H1 (cell line): Measurements from ENCODE around the gene SMARCB1. TPM values are rescaled to one million over a fixed set of nuclear protein-coding genes. Genes with fewer than 3 reads are reported as not detected.

Source experiments
- CTCF ChIA-PET: fragments of 300-600 bp; sonication (Branson Sonifier 250); formaldehyde crosslinking; loops from one replicate; lab custom pipeline; 2021; ENCODE audit not compliant: partially characterized antibody; lab: Charles Lee
- POLR2A ChIA-PET: fragments of 300-600 bp; sonication (Branson Sonifier 250); formaldehyde crosslinking; loops from one replicate; lab custom pipeline; 2021; ENCODE audit warnings: inconsistent platforms; ENCODE audit not compliant: partially characterized antibody; lab: Charles Lee
- DNase-seq, 2 experiments: peaks; one replicate each; pipeline versions ENCODE4 v3.0.0 to v3.0.0-alpha.2; 2010 to 2022; ENCODE audit warnings: low spot score in 2 of 2, low read depth in 1 of 2, mixed read lengths in 1 of 2
- FAIRE-seq: peaks from 2 replicates; lab custom pipeline; 2011; peaks lifted over from hg19 to GRCh38; lab: Jason Lieb, UNC
- H2AFZ ChIP-seq: 2 replicates; pipeline ENCODE4 v1.8.1; 2012; ENCODE audit warnings: low read length, inconsistent platforms
- H2AK5ac ChIP-seq: 2 replicates; pipeline ENCODE4 v1.6.1; 2013; ENCODE audit warnings: low read depth, low read length
- H2BK120ac ChIP-seq: replicated peaks from 2 replicates; pipeline ENCODE3; 2013; ENCODE audit warnings: low read depth, low read length, inconsistent platforms
- H2BK12ac ChIP-seq: 2 replicates; pipeline ENCODE4 v1.6.1; 2013; ENCODE audit warnings: low read depth, low read length
- H2BK15ac ChIP-seq: 2 replicates; pipeline ENCODE4 v1.6.1; 2013; ENCODE audit warnings: low read length
- H2BK20ac ChIP-seq: 2 replicates; pipeline ENCODE4 v1.6.1; 2013; ENCODE audit warnings: low read length
- H2BK5ac ChIP-seq: 2 replicates; pipeline ENCODE4 v1.6.1; 2013; ENCODE audit warnings: low read depth, low read length
- H3K14ac ChIP-seq: 2 replicates; pipeline ENCODE4 v1.6.1; 2013; ENCODE audit warnings: inconsistent platforms; ENCODE audit not compliant: insufficient read length
- H3K18ac ChIP-seq: 2 replicates; pipeline ENCODE4 v1.6.1; 2013; ENCODE audit warnings: low read length; ENCODE audit errors: extremely low read depth
- H3K23ac ChIP-seq: 2 replicates; pipeline ENCODE4 v1.6.1; 2013; ENCODE audit warnings: inconsistent platforms; ENCODE audit not compliant: insufficient read length
- H3K23me2 ChIP-seq: 2 replicates; pipeline ENCODE4 v1.6.1; 2013; ENCODE audit warnings: low read depth, low read length
- H3K27ac ChIP-seq: 2 replicates; pipeline ENCODE4 v1.6.1; 2011; ENCODE audit warnings: low read depth, low read length, inconsistent platforms
- H3K27me3 ChIP-seq, 4 experiments: replicated peaks in 1 of 4; 1 replicate in 1 of 4; 2 replicates in 3 of 4; pipeline versions ENCODE4 v1.6.1 to v1.8.1; 2011 to 2013; ENCODE audit warnings: low read length in 3 of 4, mild to moderate bottlenecking in 3 of 4, inconsistent platforms in 2 of 4, mixed read lengths in 2 of 4, moderate library complexity in 1 of 4; ENCODE audit not compliant: control insufficient read depth in 3 of 4, insufficient read depth in 3 of 4; ENCODE audit errors: extremely low read depth in 1 of 4
- H3K36me3 ChIP-seq, 4 experiments: 2 replicates each; pipeline versions ENCODE4 v1.6.1 to v1.8.1; 2011 to 2013; ENCODE audit warnings: mild to moderate bottlenecking in 4 of 4, low read length in 3 of 4, moderate library complexity in 2 of 4, control low read depth in 1 of 4, inconsistent platforms in 1 of 4; ENCODE audit not compliant: insufficient read depth in 4 of 4, control insufficient read depth in 2 of 4
- H3K4ac ChIP-seq: replicated peaks from 2 replicates; pipeline ENCODE3; 2013; ENCODE audit warnings: low read length, low read depth, mixed read lengths, inconsistent platforms; ENCODE audit not compliant: insufficient read length
- H3K4me1 ChIP-seq, 4 experiments: replicated peaks in 1 of 4; 1 replicate in 1 of 4; 2 replicates in 3 of 4; pipeline versions ENCODE4 v1.6.1 to v1.8.1; 2011 to 2013; ENCODE audit warnings: low read length in 3 of 4, inconsistent platforms in 2 of 4, mixed read lengths in 1 of 4; ENCODE audit not compliant: insufficient read depth in 4 of 4, control insufficient read depth in 3 of 4
- H3K4me2 ChIP-seq, 2 experiments: 2 replicates each; pipeline versions ENCODE4 v1.6.1 to v1.8.1; 2011 to 2013; ENCODE audit warnings: low read depth in 2 of 2, low read length in 2 of 2, control low read depth in 1 of 2, inconsistent platforms in 1 of 2, mild to moderate bottlenecking in 1 of 2; ENCODE audit not compliant: insufficient read depth in 1 of 2
- H3K4me3 ChIP-seq, 4 experiments: fragments of 200-600, 300-600 bp in 1 of 4; sonication (generic), shearing (Covaris generic), sonication (Bioruptor Twin) in 1 of 4; 2 replicates each; pipeline versions ENCODE4 v1.5.1 to v1.8.1; 2011 to 2016; ENCODE audit warnings: low read length in 4 of 4, low read depth in 3 of 4, control low read depth in 2 of 4, inconsistent platforms in 2 of 4, mild to moderate bottlenecking in 2 of 4, mixed read lengths in 1 of 4, moderate library complexity in 1 of 4; ENCODE audit not compliant: insufficient read depth in 2 of 4; ENCODE audit errors: extremely low read depth in 1 of 4
- H3K56ac ChIP-seq: replicated peaks from 2 replicates; pipeline ENCODE3; 2013; ENCODE audit warnings: low read depth, mild to moderate bottlenecking, mixed read lengths, low read length, inconsistent platforms; ENCODE audit not compliant: insufficient read length
- H3K79me1 ChIP-seq: 2 replicates; pipeline ENCODE4 v1.6.1; 2013; ENCODE audit warnings: low read depth, low read length, control low read depth
- H3K79me2 ChIP-seq, 2 experiments: 2 replicates each; pipeline versions ENCODE4 v1.6.1 to v1.8.1; 2012 to 2013; ENCODE audit warnings: low read length in 2 of 2, mild to moderate bottlenecking in 2 of 2, inconsistent platforms in 1 of 2; ENCODE audit not compliant: insufficient read depth in 2 of 2, control insufficient read depth in 1 of 2
- H3K9ac ChIP-seq, 4 experiments: replicated peaks in 1 of 4; 1 replicate in 1 of 4; 2 replicates in 3 of 4; pipeline versions ENCODE4 v1.6.1 to v1.8.1; 2011 to 2013; ENCODE audit warnings: low read depth in 3 of 4, low read length in 3 of 4, control low read depth in 2 of 4, mild to moderate bottlenecking in 2 of 4, moderate library complexity in 2 of 4, inconsistent platforms in 1 of 4; ENCODE audit errors: extremely low read depth in 1 of 4
- H3K9me3 ChIP-seq, 2 experiments: 2 replicates each; pipeline versions ENCODE4 v1.6.1 to v1.8.1; 2012 to 2013; ENCODE audit warnings: mild to moderate bottlenecking in 2 of 2, moderate library complexity in 2 of 2, control low read depth in 1 of 2, inconsistent platforms in 1 of 2, low read depth in 1 of 2, low read length in 1 of 2, mixed read lengths in 1 of 2; ENCODE audit not compliant: insufficient read depth in 2 of 2
- H4K20me1 ChIP-seq, 2 experiments: replicated peaks in 1 of 2; 2 replicates each; pipeline versions ENCODE3 to v1.8.1; 2011 to 2013; ENCODE audit warnings: inconsistent platforms in 2 of 2, low read length in 2 of 2, mild to moderate bottlenecking in 1 of 2; ENCODE audit not compliant: insufficient read depth in 2 of 2, control insufficient read depth in 1 of 2
- H4K5ac ChIP-seq: 2 replicates; pipeline ENCODE4 v1.6.1; 2013; ENCODE audit warnings: low read length, low read depth, mixed read lengths, inconsistent platforms; ENCODE audit not compliant: insufficient read length
- H4K8ac ChIP-seq: 2 replicates; pipeline ENCODE4 v1.8.0; 2013; ENCODE audit warnings: mild to moderate bottlenecking, moderate library complexity, low read length, inconsistent platforms; ENCODE audit not compliant: insufficient read depth; ENCODE audit errors: extremely low read depth
- H4K91ac ChIP-seq: replicated peaks from 2 replicates; pipeline ENCODE3; 2013; ENCODE audit warnings: low read length, mixed read lengths, inconsistent platforms; ENCODE audit not compliant: insufficient read length
- WGBS, 2 experiments: shearing (Covaris generic) in 1 of 2; methylation state at CpG; one replicate each; pipeline versions ENCODE4 v1.1.6 to v1.1.7; 2013 to 2015; ENCODE audit warnings: low lambda C conversion rate in 2 of 2, mixed read lengths in 2 of 2, inconsistent platforms in 1 of 2, low coverage in 1 of 2, missing lambda C conversion rate in 1 of 2; ENCODE audit not compliant: insufficient replicate concordance in 2 of 2, insufficient coverage in 1 of 2, insufficient read length in 1 of 2; ENCODE audit errors: extremely low coverage in 1 of 2, missing lambda C conversion rate in 1 of 2; 5-methylcytosine and 5-hydroxymethylcytosine counted together
- polyA plus RNA-seq, 7 experiments: library from polyadenylated mRNA; depleted of rRNA in 3 of 7; stranded (reverse) in 5 of 7; unstranded in 2 of 7; fragments of >200 nt in 5 of 7; fragments of 200-250 nt in 2 of 7; gene quantifications; 1 replicate in 5 of 7; 2 replicates in 1 of 7; 4 replicates in 1 of 7; pipeline versions ENCODE4 v1.2.1 to v1.2.3, GENCODE V29; 2011 to 2013; ENCODE audit warnings: missing spikeins in 2 of 7, mixed read lengths in 2 of 7
- total RNA-seq: library from RNA; stranded (reverse); fragmentation: NEBNext Ultra II Directional; extraction: Animal tissue kit (Norgen Biotek cat#: 25700); gene quantifications from 2 replicates; pipeline ENCODE4 v1.2.1, GENCODE V29; 2021

SMARCB1 gene
- total and polyA plus RNA-seq, 2 of the 8 experiments (the other 6 are each of a cell fraction or from before 2014, with no cell fraction given), result 116 to 145 TPM

DNA sequence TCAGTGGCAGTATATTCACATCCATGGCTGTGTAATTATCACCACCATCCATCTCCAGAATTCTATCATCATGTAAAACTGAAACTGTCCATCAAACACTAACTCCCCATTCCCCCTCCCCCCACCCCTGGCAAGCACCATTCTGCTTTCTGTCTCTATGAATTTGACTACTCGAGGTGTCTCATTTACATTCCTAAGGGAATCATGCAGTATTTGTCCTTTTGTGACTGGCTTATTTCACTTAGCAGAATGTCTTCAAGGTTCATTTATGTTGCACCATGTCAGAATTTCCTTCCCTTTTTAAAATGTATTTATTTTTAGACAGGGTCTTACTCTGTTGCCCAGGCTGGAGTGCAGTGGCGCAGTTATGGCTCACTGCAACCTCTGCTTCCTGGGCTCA, 31.8 kb downstream of the SMARCB1 start:
- H4K5ac ChIP-seq, result no peak overlapping the region
- no peak overlapping the region for H2AFZ ChIP-seq
- H3K27me3 ChIP-seq, result no peaks in the 10 kb centered on the region
- H3K18ac ChIP-seq, result no peak overlapping the region
- no peak overlapping the region for H3K9ac ChIP-seq
- no peaks in the 10 kb centered on the region for H3K4me1 ChIP-seq
- H3K23me2 ChIP-seq, result no peaks in the 10 kb centered on the region
- H2AK5ac ChIP-seq, result no peak overlapping the region
- H2BK15ac ChIP-seq, result no peak overlapping the region
- no peak overlapping the region for H3K4me3 ChIP-seq
- no peak overlapping the region for H3K56ac ChIP-seq
- no peak overlapping the region for H2BK20ac ChIP-seq
- DNase-seq, result no peak
- no peak overlapping the region for H3K4me2 ChIP-seq
- no peak overlapping the region for H3K27ac ChIP-seq
- H3K4ac ChIP-seq, result no peak overlapping the region
- H4K8ac ChIP-seq, result no peak overlapping the region
- no peaks in the 10 kb centered on the region for H3K9me3 ChIP-seq
- POLR2A ChIA-PET, result interaction anchor here (0.7 kb wide), 1 partner anchor 17 kb away, joined by 5 read pairs; no protein-coding TSS in a partner anchor
- no peak overlapping the region for H2BK5ac ChIP-seq
- 96% methylated on average over 2 of the region's 2 CpGs; no CpG with 5 or more reads in 1 of the 2 experiments for WGBS, 2 experiments
- no peak overlapping the region for H4K91ac ChIP-seq
- FAIRE-seq, result no peak
- peaks cover 5 to 60% (median 17%) of the 10 kb centered on the region in 4 experiments; a peak in 7 of 8 replicates for H3K36me3 ChIP-seq
- H2BK12ac ChIP-seq, result no peak overlapping the region
- no peak overlapping the region for H2BK120ac ChIP-seq
- no peaks in the 10 kb centered on the region for H3K79me1 ChIP-seq
- CTCF ChIA-PET, result interaction anchor here (0.9 kb wide), 1 partner anchor 13 kb away, joined by 3 read pairs; no protein-coding TSS in a partner anchor
- H3K79me2 ChIP-seq, result no peaks in the 10 kb centered on the region
- H3K14ac ChIP-seq, result no peak overlapping the region
- no peak overlapping the region for H3K23ac ChIP-seq
- peaks cover 0 to 4% of the 10 kb centered on the region in 2 experiments for H4K20me1 ChIP-seq
